Stimulated activated CD4-positive, alpha-beta T cell treated with anti-CD3 and anti-CD28 coated beads, Interleukin-1b, Interleukin-23, amount 100 ng/mL, for 24 hours (primary cell): ENCODE data around the gene TBC1D2B.

Source experiments
- DNase-seq, 4 experiments: peaks; one replicate each; pipeline ENCODE4 v3.0.0-alpha.2; 2020; ENCODE audit warnings: low read depth in 4 of 4, low spot score in 1 of 4

The TBC1D2B gene

GRCh38 chr15:78035861-78036476 lies 41.5 kb downstream of the TBC1D2B start:
- no peak for DNase-seq

DNA sequence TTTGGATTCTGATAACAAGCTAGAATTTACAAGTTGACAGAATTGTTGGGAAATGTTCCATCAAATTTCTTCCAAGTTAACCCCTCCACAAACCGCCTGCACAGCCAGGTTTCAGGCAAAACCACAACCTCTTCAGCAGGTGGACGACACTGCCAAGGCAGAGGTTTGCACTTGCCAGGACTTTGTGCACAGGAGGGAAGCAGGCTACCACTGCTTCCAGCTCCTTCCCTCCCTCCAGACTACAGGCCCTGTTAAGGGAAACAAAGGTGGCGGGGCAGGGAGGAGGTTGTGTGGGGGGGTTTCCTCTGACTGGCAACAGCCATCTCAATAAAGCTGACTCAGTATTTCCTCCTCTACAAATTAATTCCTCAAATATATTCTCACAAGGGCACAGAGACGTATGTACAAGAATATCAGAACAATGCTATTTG lies 42.2 kb downstream of the TBC1D2B start:
- DNase-seq: no peak

- DNase-seq: peak; percentile 52 to 78 (median 64)
Measured at GRCh38 chr15:78034495-78035191, 42.9 kb downstream of the TBC1D2B start.

DNA sequence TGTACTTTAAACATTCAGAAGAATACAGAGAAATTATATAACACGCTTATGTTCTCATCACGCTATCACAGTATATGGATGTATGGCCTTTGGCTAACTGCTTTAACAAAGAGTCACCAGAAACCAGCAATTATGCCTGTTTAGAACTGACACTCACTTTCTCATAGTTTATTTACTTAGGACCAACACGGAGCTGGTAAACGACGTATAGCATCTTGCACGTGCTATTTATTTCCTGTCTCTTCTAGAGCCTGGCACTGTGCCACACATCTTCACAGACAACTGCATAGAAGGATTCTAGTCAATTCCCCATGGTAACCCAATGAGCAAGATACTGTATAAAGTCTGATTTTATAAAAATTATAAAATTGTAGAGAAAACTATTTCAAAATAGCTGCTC lies 43.6 kb downstream of the TBC1D2B start:
- no peak for DNase-seq

DNA sequence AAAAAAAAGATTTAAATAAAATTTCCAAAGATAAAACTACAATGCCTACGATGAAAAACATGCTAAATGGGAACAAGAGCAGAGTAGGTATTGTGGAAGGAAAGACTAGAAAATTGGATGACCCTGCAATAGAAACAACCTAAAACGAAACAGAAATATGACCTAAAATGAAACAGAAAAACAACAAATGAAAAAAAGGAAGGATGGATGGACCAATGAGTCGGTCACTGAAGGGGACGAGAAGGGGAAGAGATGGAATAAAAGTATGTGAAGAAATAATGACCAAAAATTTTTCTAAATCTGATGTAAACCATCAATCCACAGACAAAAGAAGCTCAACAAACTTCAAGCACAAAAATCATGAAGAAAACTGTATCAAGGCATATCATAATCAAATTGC lies 44.8 kb downstream of the TBC1D2B start:
- no peak for DNase-seq

DNA sequence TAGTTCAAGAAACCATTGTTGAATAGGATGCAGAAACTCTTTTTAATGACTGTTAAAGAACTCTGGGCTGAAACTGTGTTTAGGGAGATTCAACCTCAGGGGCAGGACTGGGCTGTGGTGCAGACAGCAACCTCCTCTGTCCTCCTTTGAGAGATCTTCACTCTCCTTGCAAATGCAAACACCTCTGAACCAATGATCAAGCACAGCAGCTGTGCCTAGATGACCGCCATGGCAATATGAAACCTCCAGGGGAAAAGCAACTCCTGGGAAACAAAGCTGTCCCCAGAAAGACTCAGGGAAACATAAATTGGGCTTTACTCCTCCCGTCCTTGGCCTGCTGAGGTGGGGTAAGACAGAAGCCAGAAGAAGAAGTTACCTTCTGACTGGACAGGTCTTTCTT lies 52.6 kb downstream of the TBC1D2B start:
- DNase-seq: no peak

DNA sequence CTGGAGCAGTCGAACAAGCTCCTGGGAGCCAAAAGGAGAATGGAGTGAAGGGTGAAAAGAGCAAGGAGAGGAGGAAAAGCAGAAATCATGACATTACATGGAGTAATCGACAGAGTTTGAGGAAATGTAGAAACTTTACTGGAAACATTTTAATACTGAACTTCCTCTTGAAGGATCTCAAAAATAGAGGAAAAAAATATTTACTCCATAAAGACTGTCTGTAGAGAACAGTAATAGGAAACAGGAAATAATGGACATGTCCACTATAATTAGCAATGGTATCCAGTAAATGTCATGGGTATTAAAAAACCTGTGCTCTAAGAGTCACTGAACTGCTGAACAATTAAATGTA lies 53.0 kb downstream of the TBC1D2B start:
- no peak for DNase-seq

- DNase-seq: no peak
Measured at GRCh38 chr15:78023865-78024518, 53.5 kb downstream of the TBC1D2B start.

DNA sequence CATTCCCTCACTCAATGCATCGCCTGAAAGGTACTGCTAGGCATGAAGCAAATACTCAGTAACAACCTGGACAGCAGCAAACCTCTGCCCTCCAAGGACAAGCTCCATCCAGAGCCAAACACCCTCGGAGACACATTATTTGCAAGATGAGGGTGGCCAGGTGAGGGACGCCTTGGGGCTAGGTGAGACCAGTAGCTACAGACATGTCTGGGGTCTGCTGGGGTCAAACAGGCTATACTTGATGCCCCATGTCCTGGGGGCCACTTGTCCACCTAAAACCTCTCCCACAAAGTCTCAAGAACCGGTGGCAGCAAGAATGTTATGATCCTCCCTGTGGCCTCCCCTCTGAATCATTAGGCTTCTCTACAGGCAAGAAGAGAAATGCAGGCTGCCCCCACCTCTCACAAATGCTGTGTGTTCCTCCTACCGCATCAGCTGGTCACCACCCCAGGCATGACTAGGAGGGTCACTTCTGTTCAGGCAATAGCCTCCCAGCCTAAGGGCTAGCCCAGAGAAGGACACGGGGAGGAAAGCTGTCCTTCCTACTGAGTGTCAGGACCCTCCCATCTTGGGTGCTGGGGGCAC lies 54.3 kb downstream of the TBC1D2B start:
- no peak for DNase-seq

DNA sequence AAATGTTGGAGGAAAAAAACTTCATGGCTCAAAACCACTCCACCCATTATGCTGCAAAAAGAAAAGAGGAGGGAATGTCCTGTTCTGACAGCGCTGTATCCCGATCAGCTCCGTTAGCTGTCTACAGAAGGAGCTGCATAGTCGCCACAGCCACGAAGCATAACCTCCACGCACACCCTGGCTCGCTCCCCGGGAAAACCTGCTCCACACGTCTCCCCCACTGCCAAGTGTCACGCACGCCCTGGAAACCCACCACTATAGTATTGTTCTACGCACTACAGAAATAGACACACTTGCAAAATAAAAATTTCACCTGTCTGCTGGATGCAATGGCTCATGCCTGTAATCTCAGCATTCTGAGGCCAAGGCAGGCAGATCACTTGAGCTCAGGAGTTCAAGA lies 55.8 kb downstream of the TBC1D2B start:
- no peak for DNase-seq

DNA sequence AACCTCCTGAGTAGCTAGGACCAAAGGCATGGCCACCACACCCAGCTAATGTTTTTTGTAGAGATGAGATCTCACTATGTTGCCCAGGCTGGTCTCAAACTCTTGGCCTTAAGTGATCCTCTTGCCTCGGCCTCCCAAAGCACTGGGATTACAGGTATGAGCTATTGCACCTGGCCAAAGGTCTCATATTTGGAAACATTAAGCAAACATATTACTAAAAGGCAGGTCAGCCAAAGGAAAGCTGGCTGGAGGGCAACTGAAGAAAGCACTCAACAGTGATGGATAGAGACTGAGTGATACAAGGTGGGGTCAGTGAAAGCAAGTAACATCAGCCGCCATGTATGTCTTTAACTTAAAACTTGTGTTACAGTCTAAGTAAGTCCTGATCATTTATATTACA lies 57.5 kb downstream of the TBC1D2B start:
- DNase-seq: no peak

DNA sequence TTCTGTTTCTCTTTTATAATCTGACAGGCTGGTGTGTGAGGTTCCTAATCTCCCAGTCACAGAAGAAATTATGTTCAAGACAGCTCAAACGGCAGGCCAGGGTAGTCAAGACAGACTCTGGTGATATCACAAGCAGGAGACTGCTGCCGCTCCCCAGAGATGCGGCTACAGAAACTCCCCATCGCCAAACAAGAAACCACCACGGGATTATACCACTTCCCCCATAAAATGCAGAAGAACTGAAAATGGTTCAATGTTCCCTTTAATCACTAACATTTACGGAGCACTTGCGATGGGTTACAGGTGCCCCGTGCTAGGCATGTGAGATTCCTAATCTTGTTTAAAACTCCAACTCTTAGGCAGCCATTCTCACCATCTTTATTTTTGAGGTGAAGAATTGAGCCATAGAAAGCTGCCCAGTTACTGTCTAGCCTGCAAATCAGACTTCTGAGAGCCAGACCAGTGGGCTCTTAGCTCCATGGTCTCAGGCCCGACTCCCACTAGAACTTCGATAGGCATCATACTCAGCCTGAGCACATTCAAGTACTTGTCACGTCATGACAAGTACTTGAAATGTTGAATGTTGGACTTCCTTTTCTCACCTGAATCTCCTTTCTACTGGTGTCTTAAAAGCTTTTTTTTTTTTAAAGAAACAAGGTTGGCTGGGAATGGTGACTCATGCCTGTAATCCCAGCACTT lies 58.4 kb downstream of the TBC1D2B start:
- no peak for DNase-seq

- DNase-seq: no peak
Measured at GRCh38 chr15:78018445-78018844, 59.1 kb downstream of the TBC1D2B start.

DNA sequence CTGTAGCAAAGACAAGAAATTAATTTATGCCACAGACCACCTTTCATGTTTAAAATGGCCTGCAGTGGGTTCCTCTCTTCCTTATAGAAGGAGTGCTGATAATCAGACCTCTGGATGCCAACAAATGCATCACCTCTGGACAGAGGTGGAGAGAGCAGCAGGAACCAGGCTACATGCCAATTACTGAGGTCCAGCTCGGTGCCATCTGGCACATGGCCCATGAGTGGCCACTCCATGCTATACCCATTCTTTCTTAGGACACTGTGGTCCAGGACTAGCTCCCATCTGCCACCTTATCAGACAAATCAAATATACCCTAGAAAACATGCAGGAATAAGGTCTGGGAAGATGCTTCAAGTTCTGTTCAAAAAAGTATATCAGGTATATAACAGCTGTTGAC lies 60.7 kb downstream of the TBC1D2B start:
- DNase-seq: no peak

- DNase-seq: no peak
Measured at GRCh38 chr15:78012643-78013077, 64.9 kb downstream of the TBC1D2B start.

DNA sequence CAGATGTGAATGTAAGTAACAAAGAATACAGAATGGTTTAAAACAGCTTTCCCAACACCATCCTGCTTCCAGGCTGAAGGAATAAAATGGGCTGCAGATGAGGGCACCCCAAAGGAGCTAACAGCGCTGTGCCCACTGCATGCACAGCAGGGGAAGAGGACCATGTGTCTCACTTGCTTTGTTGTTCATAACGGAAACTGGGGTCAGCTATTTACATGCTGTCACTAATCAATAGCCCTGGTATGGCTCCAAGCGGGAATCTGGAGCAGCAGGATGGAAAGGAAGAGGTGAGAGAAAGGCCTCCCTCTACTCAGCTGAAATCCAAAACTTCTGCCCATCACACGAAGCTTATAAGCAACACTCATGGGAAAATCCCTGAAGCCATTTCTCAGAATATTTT lies 67.4 kb downstream of the TBC1D2B start:
- DNase-seq: no peak

- DNase-seq: no peak
Measured at GRCh38 chr15:78007964-78008886, 69.3 kb downstream of the TBC1D2B start.

DNA sequence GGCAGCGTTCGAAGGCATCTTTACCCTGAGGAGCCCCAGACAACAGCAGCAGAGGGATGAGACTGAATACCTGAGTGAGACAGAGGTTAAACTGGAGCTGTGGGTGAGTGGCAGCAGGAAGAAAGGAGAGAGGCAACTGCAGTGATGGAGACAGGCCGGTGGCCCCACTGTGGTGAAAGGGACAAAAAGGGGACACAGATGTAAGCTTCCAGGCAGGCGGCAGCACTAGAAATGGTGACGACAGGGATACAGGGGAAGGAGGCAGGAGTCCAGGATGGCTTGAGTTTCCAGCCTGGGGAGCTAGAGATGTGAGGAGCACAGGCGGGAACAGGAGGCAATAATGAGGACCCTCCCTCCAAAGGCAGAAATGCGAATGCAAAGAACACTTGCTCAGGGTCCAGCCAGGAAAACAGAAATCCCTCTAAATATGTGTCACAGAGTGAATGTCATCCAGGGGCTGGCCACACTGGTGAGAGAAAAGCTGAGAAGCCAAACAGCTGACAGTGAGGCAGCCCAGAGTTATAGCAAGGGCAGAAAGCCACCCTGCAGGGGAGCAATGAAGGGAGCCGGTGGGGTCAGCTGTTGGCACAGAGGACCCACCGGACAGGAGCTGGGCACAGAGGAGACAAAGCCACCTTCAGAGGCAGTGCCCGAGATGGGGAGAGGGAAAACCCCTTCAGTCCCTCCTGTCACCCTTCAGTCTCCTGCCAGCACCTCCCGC lies 70.1 kb downstream of the TBC1D2B start:
- DNase-seq: no peak

DNA sequence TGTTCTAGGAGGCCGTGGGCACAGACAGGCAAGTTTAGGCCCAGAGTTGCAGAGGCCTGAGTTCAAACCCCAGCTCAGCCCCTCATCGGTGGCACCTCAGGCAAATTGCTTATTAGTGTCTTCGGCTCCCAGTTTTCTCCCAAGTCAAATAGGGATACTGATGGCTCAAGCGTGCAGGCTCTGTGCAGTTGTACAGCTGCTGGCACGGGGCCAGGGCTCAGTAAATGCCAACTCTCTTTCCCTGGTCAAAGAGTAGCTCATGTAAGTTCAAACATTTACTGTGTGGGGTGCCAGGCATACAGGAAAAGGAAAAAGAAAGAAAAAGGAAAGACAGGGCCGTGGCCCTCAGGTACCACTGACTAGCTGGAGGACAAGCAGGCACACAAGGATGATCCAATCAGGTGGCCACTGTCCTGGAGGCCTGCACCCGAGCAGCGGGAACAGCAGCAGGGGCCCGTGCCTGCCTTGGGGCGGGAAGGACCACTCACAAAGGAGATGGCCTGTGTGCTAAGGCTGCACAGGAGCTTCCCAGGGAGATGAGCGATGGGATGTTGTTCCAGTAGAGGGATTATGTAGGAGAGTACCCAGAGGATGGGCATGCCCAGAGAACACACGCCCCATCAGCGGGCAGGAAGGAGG lies 70.8 kb downstream of the TBC1D2B start:
- DNase-seq: no peak
